Stimulated activated effector memory CD8-positive, alpha-beta T cell treated with anti-CD3 and anti-CD28 coated beads, Interleukin-12 subunit alpha, Interleukin-12 subunit beta, amount 100 ng/mL, for 72 hours (primary cell): Measurements from ENCODE around the gene ST3GAL3.
"Not testable (repeated sequence)": the region's sequence is repeated elsewhere in the genome, so short reads cannot be mapped to it uniquely, and the experiment has no call there.

Source experiments
- ATAC-seq: fragments of 150-1000 bp; cut with Tn5 transposase; 2 replicates; pipeline ENCODE4 v1.10.0; 2021
- DNase-seq, 2 donors: peaks; one replicate each; pipeline ENCODE4 v3.0.0; 2021 to 2022; ENCODE audit warnings: low spot score in 2 of 2
- H3K27ac Mint-ChIP-seq: one replicate; pipeline ENCODE4 v1.8.0; 2022; ENCODE audit warnings: mild to moderate bottlenecking, mixed read lengths
- H3K36me3 Mint-ChIP-seq: one replicate; pipeline ENCODE4 v1.8.0; 2022; ENCODE audit warnings: mild to moderate bottlenecking, mixed read lengths
- H3K4me1 Mint-ChIP-seq: one replicate; pipeline ENCODE4 v1.8.0; 2022; ENCODE audit warnings: mixed read lengths
- H3K4me3 Mint-ChIP-seq: one replicate; pipeline ENCODE4 v1.8.0; 2022; ENCODE audit warnings: mild to moderate bottlenecking, mixed read lengths
- H3K9me3 Mint-ChIP-seq: one replicate; pipeline ENCODE4 v1.8.0; 2022; ENCODE audit warnings: mixed read lengths

ST3GAL3 gene

GRCh38 chr1:43760745-43761317, 53.5 kb downstream of the ST3GAL3 start:
- peak overlapping the region; percentile 5 for H3K27ac Mint-ChIP-seq
- DNase-seq, result no peak

GRCh38 chr1:43763497-43763973, 56.2 kb downstream of the ST3GAL3 start:
- peaks cover 10% of the 10 kb centered on the region for H3K4me1 Mint-ChIP-seq
- ATAC-seq, result peak; percentile 78
- H3K9me3 Mint-ChIP-seq, result no peaks in the 10 kb centered on the region
- peak; percentile 15 to 58 for DNase-seq
- H3K27ac Mint-ChIP-seq, result no peak overlapping the region
- H3K4me3 Mint-ChIP-seq, result no peak overlapping the region
- H3K36me3 Mint-ChIP-seq, result peaks cover 4% of the 10 kb centered on the region

More at GRCh38 chr1:43760745-43761317, 53.5 kb downstream of the ST3GAL3 start:
- peaks cover 10% of the 10 kb centered on the region for H3K4me1 Mint-ChIP-seq
- H3K36me3 Mint-ChIP-seq, result peaks cover 4% of the 10 kb centered on the region
- no peak for ATAC-seq
- no peak overlapping the region for H3K4me3 Mint-ChIP-seq
- no peaks in the 10 kb centered on the region for H3K9me3 Mint-ChIP-seq

- ATAC-seq, result no peak
- peaks cover 10% of the 10 kb centered on the region for H3K4me1 Mint-ChIP-seq
- H3K9me3 Mint-ChIP-seq, result no peaks in the 10 kb centered on the region
- H3K27ac Mint-ChIP-seq, result no peak overlapping the region
- H3K4me3 Mint-ChIP-seq, result no peak overlapping the region
- peaks cover 4% of the 10 kb centered on the region for H3K36me3 Mint-ChIP-seq
- no peak for DNase-seq
These were observed 57.2 kb downstream of the ST3GAL3 start for GRCh38 chr1:43764581-43764980.

- no peak for DNase-seq
- H3K9me3 Mint-ChIP-seq, result no peaks in the 10 kb centered on the region
- H3K4me3 Mint-ChIP-seq, result no peak overlapping the region
- no peaks in the 10 kb centered on the region for H3K36me3 Mint-ChIP-seq
- H3K27ac Mint-ChIP-seq, result no peak overlapping the region
- peaks cover 10% of the 10 kb centered on the region for H3K4me1 Mint-ChIP-seq
- ATAC-seq, result no peak
These were observed 58.9 kb downstream of the ST3GAL3 start for GRCh38 chr1:43766086-43766784.

GRCh38 chr1:43766818-43767525, 59.6 kb downstream of the ST3GAL3 start:
- no peaks in the 10 kb centered on the region for H3K36me3 Mint-ChIP-seq
- H3K27ac Mint-ChIP-seq, result no peak overlapping the region
- ATAC-seq (no peak), DNase-seq (no peak)
- H3K4me1 Mint-ChIP-seq, result peaks cover 10% of the 10 kb centered on the region
- no peaks in the 10 kb centered on the region for H3K9me3 Mint-ChIP-seq
- no peak overlapping the region for H3K4me3 Mint-ChIP-seq

GRCh38 chr1:43768168-43768567, 60.8 kb downstream of the ST3GAL3 start:
- no peak overlapping the region for H3K27ac Mint-ChIP-seq
- DNase-seq, result no peak
- peaks cover 4% of the 10 kb centered on the region for H3K4me1 Mint-ChIP-seq
- ATAC-seq, result no peak
- H3K9me3 Mint-ChIP-seq, result no peaks in the 10 kb centered on the region
- H3K36me3 Mint-ChIP-seq, result peaks cover 10% of the 10 kb centered on the region
- no peak overlapping the region for H3K4me3 Mint-ChIP-seq

- H3K27ac Mint-ChIP-seq, result no peak overlapping the region
- H3K36me3 Mint-ChIP-seq, result peaks cover 10% of the 10 kb centered on the region
- no peaks in the 10 kb centered on the region for H3K4me1 Mint-ChIP-seq
- ATAC-seq (no peak), DNase-seq (no peak)
- H3K9me3 Mint-ChIP-seq, result no peaks in the 10 kb centered on the region
- H3K4me3 Mint-ChIP-seq, result no peak overlapping the region
These were observed 62.1 kb downstream of the ST3GAL3 start for GRCh38 chr1:43769350-43769908.

- ATAC-seq, result no peak
- DNase-seq, result no peak
- Mint-ChIP-seq H3K4me1 (no peaks in the 10 kb centered on the region), H3K9me3 (no peaks in the 10 kb centered on the region), H3K36me3 (peaks cover 10% of the 10 kb centered on the region), H3K4me3 (no peak overlapping the region), H3K27ac (no peak overlapping the region)
These were observed 62.8 kb downstream of the ST3GAL3 start for GRCh38 chr1:43770111-43770510.

- no peaks in the 10 kb centered on the region for H3K4me1 Mint-ChIP-seq
These were observed 65.6 kb downstream of the ST3GAL3 start for GRCh38 chr1:43772978-43773377.

GRCh38 chr1:43773821-43774220, 66.5 kb downstream of the ST3GAL3 start:
- Mint-ChIP-seq H3K27ac (peak overlapping the region; percentile 38), H3K36me3 (peaks cover 10% of the 10 kb centered on the region), H3K4me1 (no peaks in the 10 kb centered on the region), H3K9me3 (no peaks in the 10 kb centered on the region), H3K4me3 (no peak overlapping the region)
- ATAC-seq (no peak), DNase-seq (no peak)

More at GRCh38 chr1:43772978-43773377, 65.6 kb downstream of the ST3GAL3 start:
- Mint-ChIP-seq H3K27ac (no peak overlapping the region), H3K9me3 (no peaks in the 10 kb centered on the region), H3K4me3 (no peak overlapping the region), H3K36me3 (peaks cover 10% of the 10 kb centered on the region)
- DNase-seq (no peak), ATAC-seq (no peak)

GRCh38 chr1:43774359-43774758, 67.0 kb downstream of the ST3GAL3 start:
- Mint-ChIP-seq H3K27ac (no peak overlapping the region), H3K4me3 (no peak overlapping the region), H3K4me1 (peaks cover 1% of the 10 kb centered on the region), H3K9me3 (peaks cover 1% of the 10 kb centered on the region), H3K36me3 (peaks cover 10% of the 10 kb centered on the region)
- DNase-seq, result no peak
- no peak for ATAC-seq

GRCh38 chr1:43776043-43776761, 68.9 kb downstream of the ST3GAL3 start:
- no peak for ATAC-seq
- Mint-ChIP-seq H3K4me1 (peaks cover 8% of the 10 kb centered on the region), H3K4me3 (no peak overlapping the region), H3K36me3 (peaks cover 10% of the 10 kb centered on the region), H3K9me3 (peaks cover 7% of the 10 kb centered on the region), H3K27ac (no peak overlapping the region)
- no peak for DNase-seq

- not testable (repeated sequence) for ATAC-seq, DNase-seq, H3K9me3 Mint-ChIP-seq, H3K27ac Mint-ChIP-seq, H3K4me1 Mint-ChIP-seq, H3K36me3 Mint-ChIP-seq, H3K4me3 Mint-ChIP-seq
These were observed 70.6 kb downstream of the ST3GAL3 start for GRCh38 chr1:43777916-43778315.

- H3K4me3 Mint-ChIP-seq, result no peak overlapping the region
- H3K4me1 Mint-ChIP-seq, result peaks cover 18% of the 10 kb centered on the region
- no peaks in the 10 kb centered on the region for H3K36me3 Mint-ChIP-seq
- DNase-seq (no peak), ATAC-seq (no peak)
- H3K9me3 Mint-ChIP-seq, result peaks cover 7% of the 10 kb centered on the region
- no peak overlapping the region for H3K27ac Mint-ChIP-seq
These were observed 71.9 kb downstream of the ST3GAL3 start for GRCh38 chr1:43779266-43779665.
